Mesodermal cell (in vitro differentiated cells): ENCODE measurements around the gene RUFY4.

Experiments used
- H3K27ac ChIP-seq: 2 replicates; pipeline ENCODE4 v1.7.0; 2013; ENCODE audit warnings: mild to moderate bottlenecking, low read depth, low read length, moderate library complexity; ENCODE audit not compliant: severe bottlenecking
- H3K36me3 ChIP-seq: 2 replicates; pipeline ENCODE4 v1.7.1; 2013; ENCODE audit warnings: mild to moderate bottlenecking, low read length, moderate library complexity; ENCODE audit not compliant: control insufficient read depth, insufficient read depth
- H3K4me1 ChIP-seq: one replicate; pipeline ENCODE4 v1.7.1; 2013; ENCODE audit warnings: mild to moderate bottlenecking, low read length; ENCODE audit not compliant: insufficient read depth, control insufficient read depth, poor library complexity, severe bottlenecking
- H3K4me3 ChIP-seq: 2 replicates; pipeline ENCODE4 v1.7.0; 2013; ENCODE audit warnings: low read length, control low read depth, mild to moderate bottlenecking; ENCODE audit not compliant: insufficient read depth, poor library complexity, severe bottlenecking; ENCODE audit errors: extremely low read depth
- H3K9me3 ChIP-seq: 2 replicates; pipeline ENCODE4 v1.7.1; 2013; ENCODE audit warnings: mild to moderate bottlenecking, low read length, moderate library complexity; ENCODE audit not compliant: control insufficient read depth
- WGBS, 2 experiments: methylation state at CpG; one replicate each; pipeline ENCODE4 v1.1.5; 2013; ENCODE audit warnings: missing lambda C conversion rate in 2 of 2; ENCODE audit not compliant: insufficient coverage in 2 of 2; 5-methylcytosine and 5-hydroxymethylcytosine counted together

RUFY4 gene

GRCh38 chr2:218075975-218076811 lies 7.1 kb downstream of the RUFY4 start:
- Histone ChIP-seq H3K27ac (no peak overlapping the region), H3K9me3 (no peaks in the 10 kb centered on the region), H3K36me3 (no peaks in the 10 kb centered on the region), H3K4me3 (no peak overlapping the region), H3K4me1 (peaks cover 9% of the 10 kb centered on the region)
- WGBS, 2 experiments: 75 to 78% methylated on average over 8 to 10 of the region's 10 CpGs

- Histone ChIP-seq H3K9me3 (no peaks in the 10 kb centered on the region), H3K4me3 (no peak overlapping the region), H3K36me3 (no peaks in the 10 kb centered on the region), H3K27ac (no peak overlapping the region), H3K4me1 (peaks cover 17% of the 10 kb centered on the region)
- WGBS, 2 experiments: 75 to 77% methylated on average over 6 of the region's 9 CpGs
These were observed 8.6 kb downstream of the RUFY4 start for GRCh38 chr2:218077464-218078216.

- Histone ChIP-seq H3K27ac (no peak overlapping the region), H3K4me3 (no peak overlapping the region), H3K36me3 (no peaks in the 10 kb centered on the region), H3K4me1 (peaks cover 10% of the 10 kb centered on the region), H3K9me3 (no peaks in the 10 kb centered on the region)
- 79 to 81% methylated on average over 12 to 15 of the region's 15 CpGs for WGBS, 2 experiments
These were observed 11.2 kb downstream of the RUFY4 start for GRCh38 chr2:218079943-218080913.

GRCh38 chr2:218081063-218081462 lies 12.0 kb downstream of the RUFY4 start:
- H3K4me1 ChIP-seq: peaks cover 10% of the 10 kb centered on the region
- no peak overlapping the region for H3K27ac ChIP-seq
- H3K4me3 ChIP-seq: no peak overlapping the region
- H3K9me3 ChIP-seq: no peaks in the 10 kb centered on the region
- no peaks in the 10 kb centered on the region for H3K36me3 ChIP-seq
- 91 to 100% methylated on average over 1 of the region's 2 CpGs for WGBS, 2 experiments

DNA sequence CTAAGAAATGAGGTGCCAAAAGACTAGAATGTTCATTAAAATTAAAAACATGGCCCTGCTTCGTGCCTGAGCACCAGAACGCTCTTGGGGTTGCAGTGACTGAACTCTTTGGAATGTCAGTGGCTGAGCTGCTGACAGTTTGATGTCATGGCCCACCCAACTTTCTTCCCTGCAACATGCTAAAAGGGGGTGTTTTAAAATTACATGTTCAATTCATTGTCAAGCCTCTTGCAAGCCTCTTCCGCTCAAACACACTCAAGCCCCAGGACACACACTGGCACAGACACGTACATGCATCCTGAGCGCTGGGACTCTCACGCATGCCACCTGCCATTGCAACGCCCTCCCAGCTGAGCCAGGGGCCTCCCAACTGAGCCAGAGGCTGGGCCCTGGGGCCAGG lies 12.6 kb downstream of the RUFY4 start:
- H3K9me3 ChIP-seq: no peaks in the 10 kb centered on the region
- no peak overlapping the region for H3K27ac ChIP-seq
- no peak overlapping the region for H3K4me3 ChIP-seq
- no peaks in the 10 kb centered on the region for H3K36me3 ChIP-seq
- 76 to 83% methylated on average over 5 to 7 of the region's 7 CpGs for WGBS, 2 experiments
- peaks cover 10% of the 10 kb centered on the region for H3K4me1 ChIP-seq

DNA sequence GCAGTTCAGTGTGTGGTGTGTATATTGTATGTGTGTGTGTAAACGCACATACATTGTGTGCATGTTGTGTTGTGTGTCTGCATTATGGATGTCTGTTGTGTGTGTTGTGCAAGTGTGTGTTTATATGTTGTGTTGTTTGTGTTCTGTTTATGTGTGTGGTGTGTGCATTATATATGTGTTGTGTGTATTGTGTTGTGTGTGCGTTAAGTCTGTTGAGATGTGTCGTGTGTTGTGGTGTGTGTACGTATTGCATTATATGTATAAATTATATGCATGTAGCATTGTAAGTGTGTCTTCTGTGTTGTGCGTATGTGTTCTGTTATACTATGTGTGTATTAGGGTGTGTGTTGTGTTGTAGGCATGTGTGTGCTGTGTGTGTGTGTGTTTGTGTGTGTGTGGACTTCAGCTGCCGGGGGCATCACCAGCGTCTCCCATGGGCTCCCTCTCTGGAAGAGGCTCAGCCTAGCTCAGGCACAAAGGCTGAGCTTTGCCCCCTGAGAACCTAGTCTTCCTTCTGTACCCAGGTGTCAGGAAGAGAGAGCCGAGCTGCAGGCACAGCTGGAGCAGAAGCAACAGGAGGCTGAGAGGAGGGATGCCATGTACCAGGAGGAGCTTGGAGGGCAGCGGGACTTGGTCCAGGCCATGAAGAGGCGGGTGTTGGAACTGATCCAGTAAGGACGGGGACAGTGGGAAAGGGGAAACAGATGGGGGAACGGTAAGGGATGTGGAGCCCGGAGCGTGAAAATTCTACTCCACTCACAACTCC lies 13.7 kb downstream of the RUFY4 start:
- 84 to 89% methylated on average over 7 to 9 of the region's 14 CpGs for WGBS, 2 experiments
- H3K9me3 ChIP-seq: no peaks in the 10 kb centered on the region
- no peaks in the 10 kb centered on the region for H3K36me3 ChIP-seq
- H3K4me1 ChIP-seq: peaks cover 10% of the 10 kb centered on the region
- no peak overlapping the region for H3K4me3 ChIP-seq
- H3K27ac ChIP-seq: no peak overlapping the region

DNA sequence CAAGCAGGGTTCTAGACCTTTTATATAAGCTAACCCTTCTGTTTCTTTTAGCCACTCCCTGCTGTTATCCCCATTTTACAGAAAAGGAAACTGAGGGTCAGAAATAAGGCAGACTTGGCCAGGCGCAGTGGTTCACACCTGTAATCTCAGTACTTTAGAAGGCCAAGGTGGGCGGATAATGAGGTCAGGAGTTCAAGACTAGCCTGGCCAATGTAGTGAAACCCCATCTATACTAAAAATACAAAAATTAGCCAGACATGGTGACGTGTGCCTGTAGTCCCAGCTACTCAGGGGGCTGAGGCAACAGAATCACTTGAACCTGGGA lies 14.3 kb downstream of the RUFY4 start:
- H3K4me1 ChIP-seq: peaks cover 10% of the 10 kb centered on the region
- no peak overlapping the region for H3K27ac ChIP-seq
- H3K36me3 ChIP-seq: no peaks in the 10 kb centered on the region
- no peaks in the 10 kb centered on the region for H3K9me3 ChIP-seq
- H3K4me3 ChIP-seq: no peak overlapping the region
- whole genome bisulfite sequencing, 2 experiments: 80 to 83% methylated on average over 2 to 3 of the region's 3 CpGs

- H3K9me3 ChIP-seq: no peaks in the 10 kb centered on the region
- no peak overlapping the region for H3K27ac ChIP-seq
- H3K36me3 ChIP-seq: no peaks in the 10 kb centered on the region
- H3K4me3 ChIP-seq: no peak overlapping the region
- H3K4me1 ChIP-seq: peaks cover 5% of the 10 kb centered on the region
These were observed 17.4 kb downstream of the RUFY4 start for GRCh38 chr2:218086478-218086877.

DNA sequence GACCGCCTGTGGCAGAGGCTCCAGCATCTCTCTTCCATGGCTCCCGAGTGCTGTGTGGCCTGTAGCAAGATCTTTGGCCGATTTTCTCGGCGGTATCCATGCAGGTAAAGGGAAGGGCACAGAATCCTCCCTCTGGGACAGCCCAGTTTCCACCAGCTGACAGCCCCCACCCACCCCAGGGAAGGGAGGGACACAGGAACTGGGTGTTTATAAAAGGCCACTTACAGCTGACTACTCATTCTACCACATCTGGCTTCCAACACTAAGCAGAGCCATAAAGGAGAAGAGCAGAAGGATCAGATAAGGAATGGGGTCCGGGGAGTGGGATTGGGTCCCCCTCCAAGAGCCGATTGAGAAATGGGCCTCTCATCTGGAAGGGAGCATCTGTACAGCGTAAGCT lies 20.2 kb downstream of the RUFY4 start:
- H3K36me3 ChIP-seq: no peaks in the 10 kb centered on the region
- WGBS, 2 experiments: 80 to 88% methylated on average over 4 to 8 of the region's 8 CpGs
- H3K27ac ChIP-seq: no peak overlapping the region
- H3K4me3 ChIP-seq: no peak overlapping the region
- no peaks in the 10 kb centered on the region for H3K9me3 ChIP-seq
- H3K4me1 ChIP-seq: no peaks in the 10 kb centered on the region

DNA sequence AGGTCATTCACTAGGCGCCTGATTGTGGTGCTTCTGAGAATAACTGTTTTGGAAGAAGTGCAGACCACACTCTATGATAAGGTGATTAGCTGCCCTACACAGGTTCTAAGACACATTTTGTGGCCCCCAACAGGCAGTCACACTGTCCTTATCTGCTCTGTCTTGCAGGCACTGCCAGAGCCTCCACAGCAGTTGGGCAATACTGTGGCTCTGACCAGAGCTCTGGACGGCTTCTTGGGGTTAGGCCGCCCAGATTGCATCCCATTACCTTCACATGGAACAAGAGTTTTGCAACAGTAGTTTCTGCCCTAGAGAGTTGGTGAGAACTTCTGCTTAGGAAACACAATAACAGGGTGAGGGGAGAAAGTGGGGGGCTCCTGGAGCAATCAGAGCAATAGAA lies 22.7 kb downstream of the RUFY4 start:
- Histone ChIP-seq H3K4me1 (no peaks in the 10 kb centered on the region), H3K9me3 (no peaks in the 10 kb centered on the region), H3K36me3 (no peaks in the 10 kb centered on the region), H3K4me3 (no peak overlapping the region), H3K27ac (no peak overlapping the region)
- 82 to 83% methylated on average over 2 to 3 of the region's 3 CpGs for WGBS, 2 experiments
